IPS DF 6.9 (cell line): ENCODE data around the gene FAM177B.
A peak's percentile ranks its signal among the peaks of the same experiment; 100 is the strongest.

Experiments used
- DNase-seq: peaks from one replicate; pipeline ENCODE4 v3.0.0-alpha.2; 2013; ENCODE audit warnings: low read depth, low spot score
- H3K27ac ChIP-seq: one replicate; pipeline ENCODE4 v1.5.1; 2013; ENCODE audit warnings: low read length, control low read depth
- H3K27me3 ChIP-seq: 2 replicates; pipeline ENCODE4 v1.6.1; 2013; ENCODE audit warnings: mild to moderate bottlenecking, low read length; ENCODE audit not compliant: control insufficient read depth, insufficient read depth
- H3K36me3 ChIP-seq: 2 replicates; pipeline ENCODE4 v1.6.1; 2013; ENCODE audit warnings: low read length; ENCODE audit not compliant: control insufficient read depth, insufficient read depth
- H3K4me1 ChIP-seq: 2 replicates; pipeline ENCODE4 v1.6.1; 2013; ENCODE audit warnings: low read length; ENCODE audit not compliant: control insufficient read depth, insufficient read depth
- H3K4me3 ChIP-seq: 2 replicates; pipeline ENCODE4 v1.5.1; 2013; ENCODE audit warnings: mild to moderate bottlenecking, low read length
- H3K9me3 ChIP-seq: 2 replicates; pipeline ENCODE4 v1.6.1; 2013; ENCODE audit warnings: low read length, inconsistent platforms; ENCODE audit not compliant: control insufficient read depth, insufficient read depth
- WGBS: extraction: QIAGEN DNeasy Blood & Tissue Kit; methylation state at CpG from one replicate; pipeline ENCODE4 v1.1.7; 2013; ENCODE audit warnings: mixed read lengths, missing lambda C conversion rate; ENCODE audit not compliant: insufficient read length, insufficient coverage; 5-methylcytosine and 5-hydroxymethylcytosine counted together

The FAM177B gene

GRCh38 chr1:222711319-222712252 is 25.4 kb upstream of the FAM177B start:
- no CpG with 5 or more reads among the region's 42 CpGs for WGBS
- Histone ChIP-seq H3K36me3 (no peaks in the 10 kb centered on the region), H3K4me1 (no peaks in the 10 kb centered on the region), H3K4me3 (peak overlapping the region; percentile 73), H3K27ac (no peak overlapping the region), H3K9me3 (no peaks in the 10 kb centered on the region), H3K27me3 (no peaks in the 10 kb centered on the region)
- DNase-seq: no peak

GRCh38 chr1:222712253-222713090 is 24.5 kb upstream of the FAM177B start, which contains the start of the genes AIDA and BROX:
AIDA (minus strand) TSS chr1:222712491; CDS start chr1:222712317, 174 bp downstream.
BROX (plus strand) TSS chr1:222712564; CDS start chr1:222715700, 3,136 bp downstream.
- Histone ChIP-seq H3K4me3 (peak within 1 kb of the TSS; percentile 73), H3K27ac (no peak within 1 kb of the TSS), H3K4me1 (no peaks in the 10 kb centered on the region), H3K27me3 (no peaks in the 10 kb centered on the region), H3K36me3 (no peaks in the 10 kb centered on the region), H3K9me3 (no peaks in the 10 kb centered on the region)
- DNase-seq: peak; percentile 41
- no CpG with 5 or more reads among the region's 62 CpGs for WGBS

- no peaks in the 10 kb centered on the region for H3K9me3 ChIP-seq
- no peak overlapping the region for H3K27ac ChIP-seq
- DNase-seq: peak; percentile 92
- H3K36me3 ChIP-seq: no peaks in the 10 kb centered on the region
- no CpG with 5 or more reads among the region's 39 CpGs for WGBS
- no peaks in the 10 kb centered on the region for H3K4me1 ChIP-seq
- no peaks in the 10 kb centered on the region for H3K27me3 ChIP-seq
- peak overlapping the region; percentile 67; the same call in 1 of the 2 replicates for H3K4me3 ChIP-seq
Measured at GRCh38 chr1:222713091-222713961, 23.7 kb upstream of the FAM177B start.

- Histone ChIP-seq H3K4me3 (no peak overlapping the region), H3K27ac (no peak overlapping the region), H3K36me3 (no peaks in the 10 kb centered on the region; the same call in 1 of the 2 replicates), H3K4me1 (no peaks in the 10 kb centered on the region), H3K9me3 (no peaks in the 10 kb centered on the region), H3K27me3 (no peaks in the 10 kb centered on the region)
- no peak for DNase-seq
- WGBS: no CpG with 5 or more reads among the region's 2 CpGs
Measured at GRCh38 chr1:222716393-222716792, 20.6 kb upstream of the FAM177B start.

- no peaks in the 10 kb centered on the region for H3K4me1 ChIP-seq
- no CpG with 5 or more reads among the region's 1 CpG for WGBS
- H3K36me3 ChIP-seq: peaks cover 3% of the 10 kb centered on the region; the same call in 1 of the 2 replicates
- no peak for DNase-seq
- no peak overlapping the region for H3K4me3 ChIP-seq
- no peak overlapping the region for H3K27ac ChIP-seq
- H3K27me3 ChIP-seq: no peaks in the 10 kb centered on the region
- no peaks in the 10 kb centered on the region for H3K9me3 ChIP-seq
Measured at GRCh38 chr1:222728746-222729145, 8.3 kb upstream of the FAM177B start.

GRCh38 chr1:222730866-222731265 is 6.1 kb upstream of the FAM177B start:
- no peaks in the 10 kb centered on the region for H3K27me3 ChIP-seq
- DNase-seq: no peak
- H3K36me3 ChIP-seq: no peaks in the 10 kb centered on the region; the same call in 1 of the 2 replicates
- no peak overlapping the region for H3K27ac ChIP-seq
- no peaks in the 10 kb centered on the region for H3K9me3 ChIP-seq
- H3K4me3 ChIP-seq: no peak overlapping the region
- H3K4me1 ChIP-seq: no peaks in the 10 kb centered on the region
- no CpG with 5 or more reads among the region's 1 CpG for WGBS

- no peaks in the 10 kb centered on the region; the same call in 1 of the 2 replicates for H3K36me3 ChIP-seq
- no peak overlapping the region for H3K27ac ChIP-seq
- H3K27me3 ChIP-seq: no peaks in the 10 kb centered on the region
- no CpG with 5 or more reads among the region's 3 CpGs for WGBS
- no peak for DNase-seq
- H3K4me3 ChIP-seq: no peak overlapping the region
- no peaks in the 10 kb centered on the region for H3K9me3 ChIP-seq
- peaks cover 2% of the 10 kb centered on the region for H3K4me1 ChIP-seq
Measured at GRCh38 chr1:222732216-222733159, 4.5 kb upstream of the FAM177B start.

- Histone ChIP-seq H3K4me3 (no peak overlapping the region), H3K36me3 (no peaks in the 10 kb centered on the region), H3K4me1 (peaks cover 2% of the 10 kb centered on the region), H3K9me3 (no peaks in the 10 kb centered on the region), H3K27ac (no peak overlapping the region), H3K27me3 (no peaks in the 10 kb centered on the region)
- WGBS: no CpG with 5 or more reads among the region's 1 CpG
- DNase-seq: no peak
Measured at GRCh38 chr1:222734740-222735139, 2.3 kb upstream of the FAM177B start.

GRCh38 chr1:222736470-222736869 is 532 bp upstream of the FAM177B start:
- H3K27me3 ChIP-seq: no peaks in the 10 kb centered on the region
- peak; percentile 54 for DNase-seq
- no CpG with 5 or more reads among the region's 5 CpGs for WGBS
- no peak overlapping the region for H3K4me3 ChIP-seq
- no peak overlapping the region for H3K27ac ChIP-seq
- no peaks in the 10 kb centered on the region for H3K9me3 ChIP-seq
- H3K36me3 ChIP-seq: no peaks in the 10 kb centered on the region
- H3K4me1 ChIP-seq: peaks cover 2% of the 10 kb centered on the region
